Measurements from ENCODE around the gene FOXF1.

Gene FOXF1

GRCh38 chr16:86520317-86521210 is 10.2 kb downstream of the FOXF1 start:
- no peak for DNase-seq (ENCODE audit: extremely low spot score)
- POLR2A ChIA-PET = interaction anchor here (0.5 kb wide), 1 partner anchor 244 kb away, joined by 3 read pairs; no protein-coding TSS in a partner anchor
- TF ChIP-seq SUZ12 (IDR thresholded peaks at IDR 0.05) = no peak
- no peak for TF ChIP-seq PKNOX1 (IDR thresholded peaks at IDR 0.05)
- no peak for TF ChIP-seq FOXA1 (IDR thresholded peaks at IDR 0.05)
- no peak for TF ChIP-seq ELF4 (IDR thresholded peaks at IDR 0.05)
- TF ChIP-seq FOXM1 (IDR thresholded peaks at IDR 0.05; ENCODE audit: borderline replicate concordance) = no peak
- TF ChIP-seq HDGF (IDR thresholded peaks at IDR 0.05; ENCODE audit: borderline replicate concordance) = no peak
- TF ChIP-seq L3MBTL2 (conservative IDR thresholded peaks at IDR 0.05) = no peak
- no peak for TF ChIP-seq CTBP1 (IDR thresholded peaks at IDR 0.05; ENCODE audit: borderline replicate concordance)
- no peak for TF ChIP-seq ZNF384 (IDR thresholded peaks at IDR 0.05)
- no peak for TF ChIP-seq NFRKB (IDR thresholded peaks at IDR 0.05)
- TF ChIP-seq FOXK2 (IDR thresholded peaks at IDR 0.05) = no peak
- TF ChIP-seq BHLHE40 (IDR thresholded peaks at IDR 0.05; ENCODE audit: borderline replicate concordance) = no peak
- no peak for TF ChIP-seq TARDBP (IDR thresholded peaks at IDR 0.05)
- no peak for TF ChIP-seq ARNT (IDR thresholded peaks at IDR 0.05)
- no peak for TF ChIP-seq LEF1 (IDR thresholded peaks at IDR 0.05; ENCODE audit: borderline replicate concordance)
- no peak for TF ChIP-seq SP1 (IDR thresholded peaks at IDR 0.05)
- CTCF ChIA-PET = interaction anchor here (0.7 kb wide), 1 partner anchor 327 kb away, joined by 3 read pairs; no protein-coding TSS in a partner anchor

GRCh38 chr16:86521236-86522197 is 11.2 kb downstream of the FOXF1 start:
- CTCF ChIA-PET = no interaction called here

GRCh38 chr16:86522634-86523033 is 12.3 kb downstream of the FOXF1 start:
- DNase-seq (ENCODE audit: extremely low spot score) = no peak
- CTCF ChIA-PET = no interaction called here
- POLR2A ChIA-PET = no interaction called here
- TF ChIP-seq CTBP1 (IDR thresholded peaks at IDR 0.05; ENCODE audit: borderline replicate concordance) (no peak), LEF1 (IDR thresholded peaks at IDR 0.05; ENCODE audit: borderline replicate concordance) (no peak), SP1 (IDR thresholded peaks at IDR 0.05) (no peak)

More at GRCh38 chr16:86521236-86522197, 11.2 kb downstream of the FOXF1 start:
- no peak for TF ChIP-seq TARDBP (IDR thresholded peaks at IDR 0.05)
- TF ChIP-seq NFRKB (IDR thresholded peaks at IDR 0.05) = no peak
- TF ChIP-seq HDGF (IDR thresholded peaks at IDR 0.05; ENCODE audit: borderline replicate concordance) = no peak
- DNase-seq (ENCODE audit: extremely low spot score) = no peak
- POLR2A ChIA-PET = no interaction called here

GRCh38 chr16:86523166-86523740 is 12.9 kb downstream of the FOXF1 start:
- CTCF ChIA-PET = no interaction called here
- POLR2A ChIA-PET = no interaction called here
- TF ChIP-seq SP1 (IDR thresholded peaks at IDR 0.05) (no peak), NFRKB (IDR thresholded peaks at IDR 0.05) (no peak), LEF1 (IDR thresholded peaks at IDR 0.05; ENCODE audit: borderline replicate concordance) (no peak), BHLHE40 (IDR thresholded peaks at IDR 0.05; ENCODE audit: borderline replicate concordance) (no peak), FOXK2 (IDR thresholded peaks at IDR 0.05) (no peak), ELF4 (IDR thresholded peaks at IDR 0.05) (no peak), FOXM1 (IDR thresholded peaks at IDR 0.05; ENCODE audit: borderline replicate concordance) (no peak), FOXA1 (IDR thresholded peaks at IDR 0.05) (no peak), L3MBTL2 (conservative IDR thresholded peaks at IDR 0.05) (no peak), PKNOX1 (IDR thresholded peaks at IDR 0.05) (no peak), CTBP1 (IDR thresholded peaks at IDR 0.05; ENCODE audit: borderline replicate concordance) (no peak), ZNF384 (IDR thresholded peaks at IDR 0.05) (no peak), SUZ12 (IDR thresholded peaks at IDR 0.05) (no peak), HDGF (IDR thresholded peaks at IDR 0.05; ENCODE audit: borderline replicate concordance) (no peak), TARDBP (IDR thresholded peaks at IDR 0.05) (no peak)
- no peak for DNase-seq (ENCODE audit: extremely low spot score)

- CTCF ChIA-PET = no interaction called here
- DNase-seq (ENCODE audit: extremely low spot score) = no peak
- no peak for TF ChIP-seq FOXM1 (IDR thresholded peaks at IDR 0.05; ENCODE audit: borderline replicate concordance)
- TF ChIP-seq L3MBTL2 (conservative IDR thresholded peaks at IDR 0.05) = no peak
- no peak for TF ChIP-seq ARNT (IDR thresholded peaks at IDR 0.05)
- no peak for TF ChIP-seq TARDBP (IDR thresholded peaks at IDR 0.05)
- POLR2A ChIA-PET = no interaction called here
Observed at GRCh38 chr16:86524029-86524428, 13.7 kb downstream of the FOXF1 start.

- no peak for TF ChIP-seq CTBP1 (IDR thresholded peaks at IDR 0.05; ENCODE audit: borderline replicate concordance)
- no peak for TF ChIP-seq ELF4 (IDR thresholded peaks at IDR 0.05)
- no peak for TF ChIP-seq HDGF (IDR thresholded peaks at IDR 0.05; ENCODE audit: borderline replicate concordance)
- TF ChIP-seq TARDBP (IDR thresholded peaks at IDR 0.05) = no peak
- POLR2A ChIA-PET = no interaction called here
- no peak for DNase-seq (ENCODE audit: extremely low spot score)
- CTCF ChIA-PET = no interaction called here
Observed at GRCh38 chr16:86525696-86526095, 15.4 kb downstream of the FOXF1 start.

Measured in HEK293T (cell line).